ENCODE results near the gene RAD51B.
"Not testable (repeated sequence)": the region's sequence is repeated elsewhere in the genome, so short reads cannot be mapped to it uniquely, and the experiment has no call there.

RAD51B gene

DNA sequence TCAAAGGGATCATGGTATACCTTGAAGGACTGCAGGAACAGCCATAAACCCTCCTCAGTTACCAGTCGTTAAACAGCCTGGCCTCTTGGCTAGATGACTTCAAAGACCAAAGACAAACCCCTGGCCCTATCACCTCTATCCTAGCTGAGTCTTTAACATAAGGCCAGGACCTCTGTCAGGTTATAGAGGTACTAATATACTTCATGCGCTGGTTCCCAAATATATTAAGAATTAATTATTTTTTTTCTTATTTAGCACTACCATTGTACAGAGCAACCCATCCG is 459.8 kb downstream of the RAD51B start:
- no peak for DNase-seq (ENCODE audit: low spot score)

DNA sequence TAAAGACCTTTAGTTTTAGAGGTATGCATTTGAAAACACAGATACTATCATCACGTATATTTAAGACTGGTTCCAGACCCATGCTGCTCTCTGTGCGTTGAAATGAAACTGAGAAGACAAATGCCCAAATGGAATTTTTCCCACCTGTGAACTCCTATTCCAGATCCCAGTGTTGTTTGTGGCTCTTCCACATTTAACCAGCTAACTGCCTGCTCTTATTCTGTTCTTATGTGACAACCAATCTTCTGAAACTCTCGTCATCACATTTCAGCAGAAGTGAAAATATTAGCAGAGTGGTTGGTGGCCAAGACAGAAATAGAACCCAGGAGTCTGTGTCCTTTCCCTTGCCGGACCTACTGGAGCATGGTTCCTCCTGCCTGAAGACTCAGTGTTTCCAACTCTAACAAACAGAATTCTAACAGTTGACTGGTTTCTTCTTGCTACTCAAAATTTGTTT is 460.2 kb downstream of the RAD51B start:
- no peak for DNase-seq (ENCODE audit: low spot score)

DNA sequence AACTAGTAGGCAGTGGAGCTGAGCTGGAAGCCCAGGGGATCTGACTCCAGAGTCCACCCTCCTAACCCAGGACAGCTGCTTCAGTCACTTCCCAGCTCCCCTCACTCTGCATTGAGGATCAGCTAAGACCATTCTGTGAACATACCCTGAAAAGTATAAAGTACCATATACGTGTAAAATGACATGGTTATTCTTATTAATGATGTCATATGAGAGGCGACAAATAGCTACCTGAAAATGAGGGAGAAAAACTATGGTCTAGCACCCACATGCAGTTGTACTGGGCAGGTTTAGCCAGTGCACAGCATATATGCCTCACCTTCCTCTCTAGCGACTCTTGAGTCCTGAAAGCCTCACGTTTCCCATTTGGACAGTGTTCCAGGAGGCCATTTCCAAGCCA is 461.9 kb downstream of the RAD51B start:
- DNase-seq (ENCODE audit: low spot score) = no peak

DNA sequence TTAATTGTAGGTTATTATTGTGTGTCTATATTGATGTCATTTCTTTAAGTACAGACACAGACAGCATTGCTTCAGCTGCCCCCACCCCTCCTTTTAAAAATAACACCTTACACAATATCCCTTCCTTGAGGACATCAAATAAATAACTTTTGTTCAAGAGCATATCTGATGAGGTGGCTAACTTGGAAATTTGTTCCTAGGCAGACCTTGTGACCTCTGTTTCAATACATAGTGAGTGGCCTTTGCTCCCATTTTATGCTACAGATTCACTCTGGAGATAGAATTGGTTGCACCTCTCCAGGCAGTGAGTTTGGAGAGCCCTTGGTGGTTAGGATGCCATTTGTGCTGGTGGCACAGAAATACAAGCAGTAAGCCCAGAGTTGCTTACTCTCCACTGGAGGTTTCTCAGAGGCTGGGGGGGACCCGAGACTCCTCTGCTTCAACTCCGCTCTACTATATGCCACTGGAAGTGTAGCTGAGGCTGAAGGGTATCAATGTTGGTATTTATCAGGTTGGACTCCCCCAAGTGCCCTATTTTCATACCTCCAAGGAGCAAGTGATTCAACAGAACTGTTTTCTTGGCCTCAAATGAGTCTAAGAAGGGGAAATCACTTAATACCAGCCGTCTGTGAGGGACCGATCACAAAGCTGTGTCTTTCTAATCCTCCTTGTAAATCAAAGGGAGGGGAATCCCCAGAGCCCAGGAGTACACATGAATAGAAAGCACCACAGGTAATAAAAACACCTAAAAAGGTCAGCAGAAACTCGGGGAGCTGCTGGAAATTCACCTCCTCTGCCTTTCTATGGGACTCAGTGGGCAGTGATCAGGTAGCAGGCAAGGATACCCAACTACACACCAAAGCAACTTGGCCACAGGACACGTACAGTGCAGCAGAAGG is 463.1 kb downstream of the RAD51B start:
- no peak for DNase-seq (ENCODE audit: low spot score)

DNA sequence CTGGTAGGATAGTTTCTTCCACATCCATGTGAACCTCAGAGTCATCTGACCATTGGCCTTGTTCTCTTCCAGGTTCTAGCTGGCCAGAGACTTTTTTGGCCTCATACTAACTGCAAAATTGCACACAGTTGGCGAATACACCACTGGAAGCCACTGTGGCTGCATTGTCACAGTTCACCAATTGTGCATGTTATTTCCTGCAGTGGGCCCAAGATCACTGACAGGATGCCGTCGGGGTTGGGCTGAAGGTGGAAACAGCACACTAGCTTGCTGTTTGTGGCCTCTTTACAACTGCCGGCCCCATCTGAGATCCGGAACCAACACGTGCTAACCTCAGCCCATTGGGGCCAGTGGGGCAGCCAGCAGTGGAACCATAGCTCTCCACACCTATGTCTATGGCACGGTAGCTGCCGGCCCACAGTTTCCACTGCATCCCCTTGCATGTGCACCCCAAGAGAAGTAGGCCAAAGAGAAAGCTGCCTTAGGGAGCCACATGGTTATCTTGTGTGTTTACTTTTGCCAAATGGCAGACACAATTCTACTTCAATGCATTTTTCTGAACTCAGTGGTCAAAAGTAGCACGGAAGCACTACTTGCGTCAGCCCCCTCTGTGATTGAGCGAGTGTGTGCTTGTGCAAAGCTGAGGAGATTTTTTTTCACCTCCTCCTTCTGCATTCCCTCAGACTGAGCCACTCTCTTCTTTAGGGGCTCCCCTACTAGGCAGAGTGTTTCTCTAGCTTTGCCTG is 464.0 kb downstream of the RAD51B start:
- DNase-seq (ENCODE audit: low spot score) = no peak

DNA sequence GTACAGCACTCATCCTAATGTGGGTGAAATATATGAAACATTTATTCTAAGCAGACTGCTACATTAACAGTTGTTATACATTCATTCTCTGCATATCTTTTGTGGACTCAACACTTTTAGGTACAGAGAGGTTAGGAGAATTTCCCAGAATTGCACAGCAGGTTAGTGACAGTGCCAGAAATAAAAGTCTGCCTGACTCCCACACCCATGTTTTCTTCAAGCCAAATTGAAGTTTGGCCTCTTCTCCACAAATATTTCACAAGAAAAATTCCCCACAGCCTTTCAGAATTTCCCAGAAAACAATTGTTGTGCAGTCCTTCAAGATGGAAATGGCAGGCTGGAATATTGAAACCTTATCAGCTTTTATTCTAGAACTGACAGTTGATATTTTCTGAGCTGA is 464.8 kb downstream of the RAD51B start:
- DNase-seq (ENCODE audit: low spot score) = no peak

DNA sequence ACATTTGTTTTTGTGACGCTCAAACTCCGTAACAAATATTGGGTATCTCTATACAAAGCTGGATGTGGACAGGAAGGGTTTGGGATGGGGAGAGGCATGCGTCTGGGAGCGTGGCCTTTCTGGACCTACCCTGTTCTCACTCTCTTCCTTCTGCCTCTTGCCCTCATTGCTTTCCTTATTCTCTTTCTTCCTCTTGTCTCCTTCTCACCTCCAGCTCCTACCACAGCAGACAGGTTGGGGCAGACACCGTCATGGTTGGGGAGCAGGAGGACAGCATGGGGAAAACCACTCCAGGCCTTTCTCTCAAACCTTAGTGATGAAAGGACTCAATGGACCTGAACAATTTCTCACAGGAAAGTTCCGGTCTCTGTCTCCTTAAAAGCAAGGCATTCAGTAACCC is 465.3 kb downstream of the RAD51B start:
- no peak for DNase-seq (ENCODE audit: low spot score)

DNA sequence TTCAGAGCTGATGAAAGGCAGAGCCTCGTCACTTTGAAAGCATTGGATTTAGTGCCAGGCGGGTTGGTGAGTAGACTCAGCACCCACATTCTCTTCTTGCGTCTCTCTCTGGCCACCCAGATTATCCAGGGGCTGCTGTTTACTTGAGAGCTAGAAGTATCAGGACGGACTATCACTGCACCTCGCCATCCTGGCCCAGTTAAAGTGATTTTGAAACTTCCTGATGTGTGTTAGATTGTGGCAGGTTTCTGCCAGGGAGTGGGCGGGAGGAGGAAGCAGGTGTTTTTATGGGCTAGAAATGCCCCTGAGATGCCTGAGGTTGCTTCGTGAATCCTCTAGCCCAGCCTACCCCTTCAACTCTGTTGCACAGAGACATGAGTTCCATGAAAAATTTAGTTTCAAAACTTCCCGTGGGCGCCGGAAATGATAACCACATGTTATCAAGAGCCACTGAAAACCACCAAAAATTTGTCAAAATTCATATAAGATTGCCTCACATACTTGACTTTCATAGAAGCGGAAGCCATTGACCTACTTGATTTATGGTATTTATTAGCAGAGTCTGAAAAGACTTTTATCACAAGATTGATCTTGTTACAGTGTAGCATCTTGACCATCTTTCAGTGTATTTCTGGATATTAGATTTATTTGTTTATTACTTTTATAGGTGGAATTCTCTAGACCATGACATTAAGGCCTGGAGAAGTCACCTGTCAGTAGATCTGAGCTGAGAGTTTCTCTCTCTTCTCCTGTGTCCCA is 466.0 kb downstream of the RAD51B start:
- no peak for DNase-seq (ENCODE audit: low spot score)

DNA sequence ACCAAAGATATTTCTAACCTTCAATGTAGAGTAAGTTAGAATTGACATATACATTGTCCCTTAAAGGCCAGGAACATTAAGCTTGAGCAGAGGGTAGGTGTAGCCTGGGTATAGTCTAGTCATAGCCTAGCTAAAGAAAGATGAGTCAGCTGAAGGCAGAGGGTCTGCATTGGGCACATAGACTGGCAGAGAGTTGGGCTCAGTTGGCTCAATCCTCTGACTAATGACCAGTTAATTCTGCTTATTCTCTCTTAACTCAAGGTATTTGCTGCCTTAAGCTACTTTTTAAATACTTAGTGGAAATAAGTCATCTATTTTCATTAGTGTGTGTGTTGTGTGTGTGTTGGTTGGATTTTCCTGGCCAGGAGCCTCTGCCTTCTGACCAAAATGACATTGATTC is 467.1 kb downstream of the RAD51B start:
- no peak for DNase-seq (ENCODE audit: low spot score)

DNA sequence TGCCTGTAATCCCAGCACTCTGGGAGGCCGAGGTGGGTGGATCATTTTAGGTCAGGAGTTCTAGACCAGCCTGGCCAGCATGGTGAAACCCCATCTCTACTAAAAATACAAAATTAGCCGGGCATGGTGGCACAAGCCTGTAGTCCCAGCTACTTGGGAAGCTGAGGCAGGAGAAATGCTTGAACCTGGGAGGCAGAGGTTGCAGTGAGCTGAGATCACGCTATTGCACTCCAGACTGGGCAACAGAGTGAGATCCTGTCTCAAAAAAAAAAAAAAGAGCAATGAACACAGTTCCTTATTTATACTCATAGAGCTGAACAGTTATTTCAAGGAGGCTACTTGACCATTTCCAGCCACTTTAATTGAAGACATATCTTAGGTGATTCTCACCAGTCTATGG is 469.9 kb downstream of the RAD51B start:
- not testable (repeated sequence) for DNase-seq (ENCODE audit: low spot score)

DNA sequence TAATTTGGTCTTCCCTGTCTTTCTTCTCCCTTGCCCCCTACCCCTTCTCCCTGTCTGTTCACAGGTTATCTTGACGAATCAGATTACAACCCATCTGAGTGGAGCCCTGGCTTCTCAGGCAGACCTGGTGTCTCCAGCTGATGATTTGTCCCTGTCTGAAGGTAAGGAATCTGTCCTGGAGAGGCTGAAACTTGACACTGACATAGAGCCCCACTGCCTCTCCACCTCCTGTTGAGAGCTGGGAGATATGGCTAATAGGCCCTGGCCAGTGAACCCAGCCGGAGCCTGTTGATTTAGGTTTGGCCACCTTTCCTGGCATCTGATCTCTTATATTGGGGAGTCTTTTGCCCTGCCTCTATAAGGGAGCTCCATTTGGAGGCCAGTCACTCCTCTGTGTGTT is 472.2 kb downstream of the RAD51B start:
- no peak for DNase-seq (ENCODE audit: low spot score)

DNA sequence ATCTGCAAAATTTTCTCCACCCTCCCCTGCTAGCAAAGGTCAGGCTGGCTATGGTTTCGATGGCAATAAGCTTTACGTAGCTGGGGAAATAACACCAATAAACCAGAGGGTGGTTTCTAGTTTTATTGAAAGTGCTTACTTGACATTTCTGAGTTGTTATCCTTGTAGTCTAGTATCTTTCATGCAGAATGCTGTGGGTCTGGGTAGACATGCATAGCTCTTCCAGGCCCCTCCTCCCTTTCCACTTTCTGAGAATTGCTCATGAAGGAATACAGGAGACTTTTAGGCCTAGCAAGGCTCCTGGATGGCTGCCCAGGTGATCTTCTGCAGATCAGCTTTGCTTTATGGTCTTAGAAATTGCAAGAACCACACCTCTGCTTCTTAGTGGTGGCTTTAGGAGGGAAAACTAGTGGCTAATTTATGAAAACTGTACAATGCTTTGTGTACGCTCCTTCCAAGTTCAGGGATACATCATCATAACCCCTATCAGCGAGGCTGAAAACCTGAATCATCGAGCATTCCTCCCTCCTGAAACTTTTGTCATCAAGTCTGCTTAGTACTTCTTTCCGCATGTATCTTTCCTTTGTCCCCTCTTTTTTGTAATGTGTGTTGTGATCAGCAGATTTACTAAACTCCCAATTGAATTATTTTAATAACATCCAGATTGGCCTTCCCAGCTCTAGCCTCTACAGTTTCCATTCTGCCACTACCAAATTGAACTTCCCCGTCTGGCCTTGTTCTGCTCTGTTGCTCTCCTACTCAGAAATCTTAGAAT is 473.0 kb downstream of the RAD51B start:
- DNase-seq (ENCODE audit: low spot score) = no peak

DNA sequence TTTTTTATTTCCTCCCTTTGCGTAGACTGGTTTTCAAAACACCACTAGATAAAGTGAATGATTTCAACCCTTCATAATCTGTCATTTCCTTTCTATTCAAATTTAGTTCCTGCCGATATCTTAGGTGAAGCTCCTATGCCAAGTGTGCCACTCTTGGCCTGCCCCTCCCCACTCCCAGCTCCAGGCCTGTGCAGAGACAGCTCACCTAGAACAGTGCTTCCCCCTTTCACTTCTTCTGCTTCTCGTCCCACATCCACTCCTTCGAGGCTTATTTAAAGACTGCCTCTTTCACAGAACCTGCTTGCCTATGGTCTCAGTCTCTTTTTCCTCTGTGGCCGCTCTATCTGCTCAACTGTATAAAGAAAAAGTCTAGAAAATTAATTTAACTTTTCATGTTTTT is 473.8 kb downstream of the RAD51B start:
- no peak for DNase-seq (ENCODE audit: low spot score)

DNA sequence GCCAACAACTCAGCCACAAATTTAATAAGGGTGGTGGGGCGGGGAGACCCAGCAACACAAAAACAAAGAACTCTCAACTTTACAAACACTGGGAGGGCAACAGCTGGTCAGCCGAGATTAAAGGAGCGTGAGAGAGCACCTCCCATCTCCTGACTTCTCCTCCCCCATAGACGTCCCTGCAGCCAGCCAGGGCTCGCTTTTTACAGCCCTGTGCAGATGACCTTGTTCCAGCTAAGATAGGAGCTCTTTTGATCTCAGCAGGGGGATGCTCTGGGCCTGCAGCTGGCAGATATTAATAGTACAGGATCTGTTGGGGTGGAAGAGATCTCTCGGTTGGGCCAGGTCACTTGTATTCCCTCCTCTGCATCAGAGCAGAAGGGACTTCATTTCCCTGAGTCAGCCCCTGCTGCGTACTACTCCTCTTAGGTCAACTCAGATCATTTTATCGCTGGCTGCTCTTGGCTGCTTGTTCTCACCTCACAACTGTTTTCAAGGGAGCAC is 475.8 kb downstream of the RAD51B start:
- DNase-seq (ENCODE audit: low spot score) = no peak

DNA sequence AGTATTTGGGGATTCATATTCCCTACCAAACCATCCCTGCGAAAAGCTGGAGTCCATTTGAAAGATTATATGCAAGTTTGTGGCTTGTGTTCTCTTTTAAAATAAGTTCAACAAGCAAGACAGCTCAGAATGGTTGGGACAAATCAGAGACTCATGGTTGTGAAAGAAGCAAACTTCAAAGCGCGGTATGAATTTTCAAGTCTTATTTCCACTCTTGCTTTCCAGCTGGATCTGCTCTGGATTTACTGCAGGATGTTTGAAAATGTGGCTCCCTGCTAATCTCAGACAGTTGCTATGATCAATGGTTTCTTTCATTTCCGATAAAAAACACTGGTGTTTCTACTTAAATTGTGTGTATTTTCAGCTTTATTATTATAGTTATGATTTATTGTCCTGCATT is 477.5 kb downstream of the RAD51B start:
- no peak for DNase-seq (ENCODE audit: low spot score)

DNA sequence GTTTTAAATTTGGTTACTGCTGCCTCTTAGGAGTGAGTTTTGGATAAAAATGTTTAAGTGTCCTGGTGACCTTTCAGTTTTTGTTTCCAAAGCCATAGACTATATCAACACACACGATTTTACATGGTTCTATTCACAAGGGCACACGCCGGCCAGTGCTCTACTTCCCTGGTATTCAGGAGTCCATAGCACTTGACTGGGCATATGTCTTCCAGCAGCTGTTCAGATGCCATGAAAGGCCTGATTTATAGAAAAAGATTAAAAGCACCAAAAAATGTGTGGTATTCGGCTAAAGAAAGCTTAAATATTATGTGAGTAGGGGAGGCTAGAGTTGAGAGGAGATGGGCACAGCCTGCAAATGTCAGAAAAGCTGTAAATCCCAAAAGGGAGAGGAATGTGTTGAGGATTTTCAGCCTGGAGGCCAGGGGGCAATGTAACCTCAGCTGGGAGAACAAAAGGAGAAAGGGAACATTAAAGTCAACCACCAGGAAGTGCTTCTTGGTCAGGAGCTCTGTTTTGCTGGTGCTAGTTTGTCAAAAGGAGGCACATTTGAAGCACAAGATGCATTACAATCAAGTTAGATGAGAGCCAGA is 478.4 kb downstream of the RAD51B start:
- peak; percentile 12 for DNase-seq (ENCODE audit: low spot score)

DNA sequence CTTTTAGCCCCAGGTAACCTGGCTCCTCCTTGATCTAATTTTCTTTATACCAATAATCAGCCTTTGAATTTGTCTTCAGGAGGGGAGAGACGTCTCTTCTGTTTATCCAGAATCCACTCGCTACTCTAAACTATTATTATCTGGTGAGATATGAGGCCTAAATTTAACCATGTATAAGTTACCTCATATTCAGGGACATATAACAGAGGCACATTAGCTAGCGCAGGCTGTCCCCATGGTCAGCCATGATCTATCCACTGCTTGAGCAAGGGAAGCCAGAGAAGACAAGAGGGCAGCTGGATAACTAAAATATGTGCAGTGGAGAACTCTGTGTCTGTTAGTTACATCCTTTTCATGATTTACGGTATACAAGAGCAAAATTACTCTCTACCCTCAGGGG is 481.0 kb downstream of the RAD51B start:
- DNase-seq (ENCODE audit: low spot score) = no peak

DNA sequence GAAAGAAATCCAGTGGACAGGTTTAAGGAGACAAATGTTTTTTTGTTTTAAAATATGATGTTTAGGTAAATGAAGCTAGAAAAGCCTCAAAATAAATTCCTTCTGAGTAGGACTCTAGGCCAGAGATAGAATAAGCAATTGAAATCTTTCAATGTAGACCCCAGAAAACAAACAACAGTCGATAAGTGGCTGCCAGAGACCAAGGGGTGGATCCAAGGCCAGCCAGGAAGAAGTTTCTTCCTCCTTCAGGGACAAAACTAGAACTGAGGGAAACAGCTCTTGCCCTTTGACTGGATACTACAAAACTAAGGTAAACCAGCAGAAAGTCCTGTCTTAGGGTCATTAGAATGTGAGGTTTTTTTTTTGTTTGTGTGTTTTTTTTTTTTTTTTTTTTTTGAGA is 481.6 kb downstream of the RAD51B start:
- DNase-seq (ENCODE audit: low spot score) = no peak

DNA sequence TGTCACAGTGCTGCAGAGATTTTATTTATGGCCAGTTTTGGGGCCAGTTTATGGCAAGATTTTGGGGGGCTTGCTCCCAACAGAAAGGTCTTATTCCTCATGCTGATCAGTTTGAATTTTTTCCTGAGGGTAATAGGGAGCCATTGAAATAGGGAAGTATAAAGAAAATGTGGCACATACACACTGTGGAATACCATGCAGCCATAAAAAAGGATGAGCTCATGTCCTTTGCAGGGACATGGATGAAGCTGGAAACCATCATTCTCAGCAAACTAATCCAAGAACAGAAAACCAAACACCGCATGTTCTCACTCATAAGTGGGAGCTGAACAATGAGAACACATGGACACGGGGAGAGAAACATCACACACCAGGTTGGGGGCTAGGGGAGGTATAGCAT is 483.4 kb downstream of the RAD51B start:
- not testable (repeated sequence) for DNase-seq (ENCODE audit: low spot score)

DNA sequence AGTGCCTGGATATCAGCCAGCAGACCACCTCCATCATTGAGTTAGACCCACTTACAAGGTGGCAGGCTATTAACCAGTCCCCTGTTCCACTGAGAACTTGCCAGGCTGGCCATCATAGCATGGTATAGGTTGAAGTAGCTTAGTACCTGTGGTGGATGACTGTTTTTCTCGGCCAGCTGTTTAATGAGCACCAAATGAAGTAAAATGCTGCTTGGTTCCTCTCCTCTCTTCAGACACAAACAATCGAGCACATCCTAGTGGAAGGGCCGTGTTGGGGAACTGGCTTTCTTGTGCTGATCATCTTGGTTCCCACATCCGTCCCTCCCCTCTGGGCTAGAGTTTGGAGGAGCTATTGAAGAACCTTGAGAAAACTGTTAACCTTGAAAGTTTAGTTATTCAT is 486.2 kb downstream of the RAD51B start:
- no peak for DNase-seq (ENCODE audit: low spot score)

DNA sequence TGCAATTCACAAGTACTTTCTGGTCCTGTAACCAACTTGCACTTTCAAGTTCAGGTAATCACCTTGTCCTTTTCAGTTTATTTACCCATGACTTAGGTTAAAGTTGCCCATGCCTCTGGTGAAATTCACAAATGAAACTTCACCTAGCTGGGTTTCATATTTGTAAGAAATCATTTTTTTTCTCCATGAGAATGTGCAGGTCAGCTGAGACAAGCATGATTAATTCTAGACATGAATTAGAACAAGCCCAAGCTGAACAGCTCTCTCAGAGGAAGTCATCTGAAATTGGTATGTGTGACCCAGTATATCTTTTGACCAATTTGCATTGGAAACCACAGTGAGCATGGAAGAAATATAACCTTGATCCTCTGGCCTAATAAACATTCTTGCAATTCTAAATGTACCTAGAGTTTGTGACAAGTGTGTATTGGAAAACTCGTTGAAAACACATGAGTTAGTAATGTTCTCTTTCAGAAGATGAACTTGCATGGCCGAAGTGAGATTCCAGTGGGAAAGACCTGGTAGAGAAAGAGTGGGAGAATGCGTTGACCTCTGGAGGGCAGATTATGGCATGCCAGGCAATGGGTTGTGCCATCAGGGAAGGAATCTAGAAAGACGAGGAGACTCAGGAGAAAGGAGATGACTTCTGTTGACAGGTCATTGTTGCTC is 486.8 kb downstream of the RAD51B start:
- DNase-seq (ENCODE audit: low spot score) = no peak

Measured in COLO829 (cell line).